Activated CD8-positive, alpha-beta memory T cell treated with anti-CD3 and anti-CD28 coated beads for 36 hours (primary cell): ENCODE measurements around the gene MZB1. TPM values are rescaled to one million over a fixed set of nuclear protein-coding genes. Genes with fewer than 3 reads are reported as not detected.
"Not testable (repeated sequence)": the region's sequence is repeated elsewhere in the genome, so short reads cannot be mapped to it uniquely, and the experiment has no call there.

ENCODE experiments used
- CTCF ChIA-PET: fragments of 350-600 bp; sonication (Branson Sonifier 250); formaldehyde crosslinking; loops from one replicate; lab custom pipeline; 2021; ENCODE audit warnings: antibody characterized with exemption; lab: Charles Lee
- POLR2A ChIA-PET: fragments of 350-600 bp; sonication (Branson Sonifier 250); formaldehyde crosslinking; loops from one replicate; lab custom pipeline; 2021; ENCODE audit warnings: antibody characterized with exemption; lab: Charles Lee
- total RNA-seq, 2 experiments: library from RNA; stranded (reverse); gene quantifications; one replicate each; pipeline ENCODE4 v1.2.3, GENCODE V29; 2021

MZB1 gene
- total RNA-seq, 2 experiments from 2014 or later: 16.0 to 20.2 TPM

GRCh38 chr5:139369181-139369580 lies 20.5 kb downstream of the MZB1 start:
- ChIA-PET POLR2A (no interaction called here), CTCF (interaction anchor here (1.1 kb wide), 1 partner anchor 53 kb away, joined by 3 read pairs; no protein-coding TSS in a partner anchor)

- POLR2A ChIA-PET: no interaction called here
- CTCF ChIA-PET: no interaction called here
Observed at GRCh38 chr5:139368613-139369012, 21.1 kb downstream of the MZB1 start.

GRCh38 chr5:139364466-139364865 lies 25.2 kb downstream of the MZB1 start:
- CTCF ChIA-PET: interaction anchor here (0.6 kb wide), 1 partner anchor 115 kb away, joined by 3 read pairs; no protein-coding TSS in a partner anchor
- POLR2A ChIA-PET: no interaction called here

GRCh38 chr5:139363937-139364336 lies 25.8 kb downstream of the MZB1 start:
- CTCF ChIA-PET: no interaction called here

GRCh38 chr5:139361835-139362429 lies 27.8 kb downstream of the MZB1 start:
- ChIA-PET CTCF (interaction anchor here (0.7 kb wide), 1 partner anchor 607 kb away, joined by 5 read pairs; no protein-coding TSS in a partner anchor), POLR2A (interaction anchor here (0.6 to 1.3 kb wide), 3 partner anchors 20 to 100 kb away, joined by 4 to 7 read pairs (median 4); partner anchors contain the start of gene PAIP2)

More at GRCh38 chr5:139363937-139364336, 25.8 kb downstream of the MZB1 start:
- POLR2A ChIA-PET: no interaction called here

- ChIA-PET CTCF (no interaction called here), POLR2A (interaction anchor here (0.7 kb wide), 1 partner anchor 9 kb away, joined by 3 read pairs; no protein-coding TSS in a partner anchor)
Observed at GRCh38 chr5:139360384-139360783, 29.3 kb downstream of the MZB1 start.

GRCh38 chr5:139358064-139358463 lies 31.6 kb downstream of the MZB1 start:
- ChIA-PET POLR2A (no interaction called here), CTCF (interaction anchor here (0.7 kb wide), 1 partner anchor 22 kb away, joined by 3 read pairs; no protein-coding TSS in a partner anchor)

GRCh38 chr5:139355900-139356299 lies 33.8 kb downstream of the MZB1 start:
- CTCF ChIA-PET, POLR2A ChIA-PET: not testable (repeated sequence)

GRCh38 chr5:139354186-139354585 lies 35.5 kb downstream of the MZB1 start:
- CTCF ChIA-PET: no interaction called here
- POLR2A ChIA-PET: no interaction called here

GRCh38 chr5:139347863-139348262 lies 41.9 kb downstream of the MZB1 start:
- CTCF ChIA-PET: interaction anchor here (0.6 to 1.0 kb wide), 2 partner anchors 9 to 54 kb away, joined by 3 read pairs; no protein-coding TSS in a partner anchor
- POLR2A ChIA-PET: not testable (repeated sequence)

GRCh38 chr5:139345442-139345841 lies 44.3 kb downstream of the MZB1 start:
- CTCF ChIA-PET: interaction anchor here (1.2 kb wide), 1 partner anchor 47 kb away, joined by 3 read pairs; no protein-coding TSS in a partner anchor
- POLR2A ChIA-PET: not testable (repeated sequence)

GRCh38 chr5:139344177-139344576 lies 45.5 kb downstream of the MZB1 start:
- CTCF ChIA-PET: no interaction called here
- POLR2A ChIA-PET: no interaction called here

GRCh38 chr5:139343476-139343875 lies 46.2 kb downstream of the MZB1 start:
- ChIA-PET POLR2A (no interaction called here), CTCF (no interaction called here)

- POLR2A ChIA-PET: interaction anchor here (0.5 to 1.6 kb wide), 28 partner anchors 8 to 1031 kb away, joined by 3 to 18 read pairs (median 4); partner anchors contain the start of genes ETF1, MATR3 and MZB1
- CTCF ChIA-PET: interaction anchor here (0.6 to 3.2 kb wide), 9 partner anchors 9 to 769 kb away, joined by 3 to 13 read pairs (median 3); partner anchors contain the start of genes MATR3 and MZB1
Observed at GRCh38 chr5:139342423-139342723, 47.3 kb downstream of the MZB1 start.

- ChIA-PET POLR2A (interaction anchor here (0.5 to 1.6 kb wide), 32 partner anchors 9 to 1031 kb away, joined by 3 to 18 read pairs (median 4); partner anchors contain the start of genes ETF1, MATR3 and MZB1), CTCF (interaction anchor here (0.6 to 3.2 kb wide), 14 partner anchors 9 to 768 kb away, joined by 3 to 13 read pairs (median 3); partner anchors contain the start of genes MATR3, MZB1 and SIL1)
Observed at GRCh38 chr5:139341689-139342422, 47.9 kb downstream of the MZB1 start, which contains the start of gene PAIP2. TSS of gene PAIP2 (plus strand) at chr5:139341854. CDS start at chr5:139363785, 21,931 bp downstream.

- POLR2A ChIA-PET: interaction anchor here (1.1 to 1.6 kb wide), 12 partner anchors 9 to 65 kb away, joined by 3 to 18 read pairs (median 4); partner anchors contain the start of gene MATR3
- CTCF ChIA-PET: interaction anchor here (0.7 to 3.2 kb wide), 12 partner anchors 9 to 68 kb away, joined by 3 to 13 read pairs (median 3); partner anchors contain the start of genes MATR3 and MZB1
Observed at GRCh38 chr5:139341187-139341688, 48.5 kb downstream of the MZB1 start.

GRCh38 chr5:139340051-139340450 lies 49.7 kb downstream of the MZB1 start:
- ChIA-PET POLR2A (interaction anchor here (1.3 kb wide), 1 partner anchor 46 kb away, joined by 3 read pairs; the partner anchor contains the start of gene MATR3), CTCF (interaction anchor here (3.2 kb wide), 1 partner anchor 46 kb away, joined by 13 read pairs; the partner anchor contains the start of gene MATR3)
